ENCODE data around the gene LARP4.

- TF ChIP-seq CTCF (conservative IDR thresholded peaks at IDR 0.05; ENCODE audit: low read depth, low read length) (no peak), EZH2 (IDR thresholded peaks at IDR 0.05; ENCODE audit: low read length, unreplicated experiment) (no peak)
Observed at GRCh38 chr12:50353869-50354593, 46.7 kb upstream of the LARP4 start.

Data from PC-3 (cell line).